ENCODE results near the gene CCDC190. TPM values are rescaled to one million over a fixed set of nuclear protein-coding genes. Genes with fewer than 3 reads are reported as not detected.

CCDC190 gene
- total RNA-seq, 1 donor from 2014 or later = not detected

DNA sequence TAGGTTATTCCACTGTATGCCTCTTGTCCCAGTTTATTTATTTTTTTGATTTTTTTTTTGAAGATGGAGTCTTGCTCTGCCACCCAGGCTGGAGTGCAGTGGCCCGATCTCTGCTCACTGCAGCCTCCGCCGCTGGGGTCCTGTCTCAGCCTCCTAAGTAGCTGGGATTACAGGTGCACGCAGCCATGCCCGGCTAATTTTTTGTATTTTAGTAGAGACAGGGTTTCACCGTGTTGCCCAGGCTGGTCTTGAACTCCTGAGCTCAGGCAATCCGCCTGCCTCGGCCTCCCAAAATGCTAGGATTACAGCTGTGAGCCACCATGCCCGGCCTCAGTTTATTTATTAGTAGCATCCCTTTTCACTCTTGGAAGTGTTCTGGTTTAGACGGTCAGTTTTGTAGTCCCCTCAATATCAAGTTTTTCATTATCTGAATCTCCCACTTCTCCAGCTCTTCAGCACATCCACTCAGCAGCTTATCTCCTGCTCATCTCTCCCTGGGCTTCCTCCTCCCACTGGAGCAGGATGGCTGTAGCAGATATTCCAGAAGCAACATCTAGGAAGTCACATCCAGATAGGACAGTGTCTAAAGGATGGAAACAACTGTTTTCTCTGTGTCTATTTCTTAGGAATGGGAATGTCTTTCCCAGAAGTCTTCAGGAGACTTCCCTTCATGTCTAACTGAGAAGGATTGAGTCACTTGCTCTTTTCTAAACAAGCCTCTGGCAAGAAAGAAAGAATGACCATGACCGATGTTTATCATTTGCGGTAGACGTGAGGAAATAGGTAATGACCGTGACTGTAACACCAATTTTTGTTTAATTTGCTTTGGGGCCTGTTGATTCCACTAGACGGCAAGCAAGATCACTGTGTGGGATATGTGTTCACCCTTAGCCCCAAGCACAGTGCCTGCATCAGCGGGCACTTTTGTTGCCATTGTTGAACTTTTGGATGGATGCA lies 14.4 kb downstream of the CCDC190 start:
- Mint-ChIP-seq H3K27ac (ENCODE audit: unreplicated experiment) (no peak overlapping the region), H3K4me3 (ENCODE audit: unreplicated experiment) (no peak overlapping the region), H3K27me3 (ENCODE audit: unreplicated experiment) (no peaks in the 10 kb centered on the region), H3K4me1 (ENCODE audit: low read depth, unreplicated experiment) (peaks cover 3% of the 10 kb centered on the region), H3K9me3 (ENCODE audit: unreplicated experiment) (peaks cover 2% of the 10 kb centered on the region), H3K36me3 (ENCODE audit: unreplicated experiment) (no peaks in the 10 kb centered on the region)
- TF ChIP-seq, protein P1, sequence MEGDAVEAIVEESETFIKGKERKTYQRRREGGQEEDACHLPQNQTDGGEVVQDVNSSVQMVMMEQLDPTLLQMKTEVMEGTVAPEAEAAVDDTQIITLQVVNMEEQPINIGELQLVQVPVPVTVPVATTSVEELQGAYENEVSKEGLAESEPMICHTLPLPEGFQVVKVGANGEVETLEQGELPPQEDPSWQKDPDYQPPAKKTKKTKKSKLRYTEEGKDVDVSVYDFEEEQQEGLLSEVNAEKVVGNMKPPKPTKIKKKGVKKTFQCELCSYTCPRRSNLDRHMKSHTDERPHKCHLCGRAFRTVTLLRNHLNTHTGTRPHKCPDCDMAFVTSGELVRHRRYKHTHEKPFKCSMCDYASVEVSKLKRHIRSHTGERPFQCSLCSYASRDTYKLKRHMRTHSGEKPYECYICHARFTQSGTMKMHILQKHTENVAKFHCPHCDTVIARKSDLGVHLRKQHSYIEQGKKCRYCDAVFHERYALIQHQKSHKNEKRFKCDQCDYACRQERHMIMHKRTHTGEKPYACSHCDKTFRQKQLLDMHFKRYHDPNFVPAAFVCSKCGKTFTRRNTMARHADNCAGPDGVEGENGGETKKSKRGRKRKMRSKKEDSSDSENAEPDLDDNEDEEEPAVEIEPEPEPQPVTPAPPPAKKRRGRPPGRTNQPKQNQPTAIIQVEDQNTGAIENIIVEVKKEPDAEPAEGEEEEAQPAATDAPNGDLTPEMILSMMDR (IDR thresholded peaks at IDR 0.05; ENCODE audit: partially characterized antibody, unreplicated experiment) = no peak
- DNase-seq = no peak

DNA sequence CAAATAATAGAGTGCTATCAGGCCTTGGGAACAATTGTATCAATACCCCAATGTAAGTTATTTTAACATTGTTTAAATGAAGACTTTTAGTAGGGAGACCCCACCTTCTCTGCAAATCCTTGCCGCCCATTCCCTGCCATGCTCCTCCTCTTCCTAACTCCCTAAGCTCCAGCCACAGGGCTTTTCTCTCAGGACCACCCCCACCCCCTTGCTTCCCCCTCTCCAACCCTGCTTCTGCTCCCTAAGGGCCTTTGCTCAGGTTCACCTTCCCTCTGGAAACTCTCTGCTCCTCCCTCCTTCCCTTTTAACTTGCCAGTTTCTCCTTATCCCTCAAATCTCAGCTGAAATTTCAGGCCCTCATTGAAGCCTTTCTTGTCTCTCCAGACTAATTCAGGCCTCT lies 16.8 kb downstream of the CCDC190 start:
- H3K27me3 Mint-ChIP-seq (ENCODE audit: unreplicated experiment) = peaks cover 2% of the 10 kb centered on the region
- H3K27ac Mint-ChIP-seq (ENCODE audit: unreplicated experiment) = no peak overlapping the region
- no peaks in the 10 kb centered on the region for H3K36me3 Mint-ChIP-seq (ENCODE audit: unreplicated experiment)
- H3K9me3 Mint-ChIP-seq (ENCODE audit: unreplicated experiment) = peaks cover 2% of the 10 kb centered on the region
- DNase-seq = no peak
- no peak overlapping the region for H3K4me3 Mint-ChIP-seq (ENCODE audit: unreplicated experiment)
- H3K4me1 Mint-ChIP-seq (ENCODE audit: low read depth, unreplicated experiment) = peaks cover 3% of the 10 kb centered on the region
- TF ChIP-seq, protein P1 (IDR thresholded peaks at IDR 0.05; ENCODE audit: partially characterized antibody, unreplicated experiment) = no peak

- H3K4me3 Mint-ChIP-seq (ENCODE audit: unreplicated experiment) = no peak overlapping the region
- H3K9me3 Mint-ChIP-seq (ENCODE audit: unreplicated experiment) = no peaks in the 10 kb centered on the region
- no peak overlapping the region for H3K27ac Mint-ChIP-seq (ENCODE audit: unreplicated experiment)
- H3K4me1 Mint-ChIP-seq (ENCODE audit: low read depth, unreplicated experiment) = peaks cover 3% of the 10 kb centered on the region
- no peak for DNase-seq
- H3K27me3 Mint-ChIP-seq (ENCODE audit: unreplicated experiment) = peaks cover 2% of the 10 kb centered on the region
- H3K36me3 Mint-ChIP-seq (ENCODE audit: unreplicated experiment) = peaks cover 5% of the 10 kb centered on the region
- TF ChIP-seq, protein P1 (IDR thresholded peaks at IDR 0.05; ENCODE audit: partially characterized antibody, unreplicated experiment) = no peak
These were observed 20.6 kb downstream of the CCDC190 start for GRCh38 chr1:162840250-162840839.

DNA sequence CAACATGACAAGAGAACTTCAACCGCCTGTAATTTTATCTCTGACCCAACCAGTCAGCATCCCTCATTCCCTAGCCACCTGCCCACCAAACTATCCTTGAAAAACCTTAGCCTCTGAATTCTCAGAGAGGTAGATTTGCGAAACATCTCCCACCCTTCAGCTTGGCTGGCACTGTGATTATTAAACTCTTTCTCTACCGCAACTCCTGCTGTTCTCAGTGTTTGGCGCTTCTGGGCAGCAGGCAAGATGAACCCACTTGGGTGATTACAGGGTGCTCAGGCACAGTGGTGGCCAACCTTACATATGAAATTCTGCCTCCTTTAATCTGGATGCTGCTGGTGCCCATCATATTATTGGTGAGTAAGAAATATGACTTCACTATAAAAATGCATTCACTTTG lies 22.1 kb downstream of the CCDC190 start:
- H3K36me3 Mint-ChIP-seq (ENCODE audit: unreplicated experiment) = peaks cover 5% of the 10 kb centered on the region
- H3K4me1 Mint-ChIP-seq (ENCODE audit: low read depth, unreplicated experiment) = no peaks in the 10 kb centered on the region
- TF ChIP-seq, protein P1 (IDR thresholded peaks at IDR 0.05; ENCODE audit: partially characterized antibody, unreplicated experiment) = no peak
- H3K4me3 Mint-ChIP-seq (ENCODE audit: unreplicated experiment) = no peak overlapping the region
- peaks cover 2% of the 10 kb centered on the region for H3K27me3 Mint-ChIP-seq (ENCODE audit: unreplicated experiment)
- H3K27ac Mint-ChIP-seq (ENCODE audit: unreplicated experiment) = no peak overlapping the region
- no peaks in the 10 kb centered on the region for H3K9me3 Mint-ChIP-seq (ENCODE audit: unreplicated experiment)
- DNase-seq = no peak

Data from glutamatergic neuron (in vitro differentiated cells).